GM18873 (cell line): ENCODE data around the gene PCDHB4.
"Not testable (repeated sequence)": the region's sequence is repeated elsewhere in the genome, so short reads cannot be mapped to it uniquely, and the experiment has no call there.

Experiments used
- ATAC-seq: cut with Tn5 transposase; IDR thresholded peaks from one replicate; pipeline ENCODE4 v1.9.1; 2021; ENCODE audit warnings: mild to moderate bottlenecking, moderate library complexity, moderate number of reproducible peaks; ENCODE audit not compliant: unreplicated experiment, low FRiP score

PCDHB4 gene

GRCh38 chr5:141149812-141150211 lies 28.2 kb downstream of the PCDHB4 start, which contains the start of gene PCDHB6:
Gene PCDHB6 (plus strand): TSS chr5:141150057. CDS start chr5:141150258, 201 bp downstream.
- ATAC-seq: no peak

DNA sequence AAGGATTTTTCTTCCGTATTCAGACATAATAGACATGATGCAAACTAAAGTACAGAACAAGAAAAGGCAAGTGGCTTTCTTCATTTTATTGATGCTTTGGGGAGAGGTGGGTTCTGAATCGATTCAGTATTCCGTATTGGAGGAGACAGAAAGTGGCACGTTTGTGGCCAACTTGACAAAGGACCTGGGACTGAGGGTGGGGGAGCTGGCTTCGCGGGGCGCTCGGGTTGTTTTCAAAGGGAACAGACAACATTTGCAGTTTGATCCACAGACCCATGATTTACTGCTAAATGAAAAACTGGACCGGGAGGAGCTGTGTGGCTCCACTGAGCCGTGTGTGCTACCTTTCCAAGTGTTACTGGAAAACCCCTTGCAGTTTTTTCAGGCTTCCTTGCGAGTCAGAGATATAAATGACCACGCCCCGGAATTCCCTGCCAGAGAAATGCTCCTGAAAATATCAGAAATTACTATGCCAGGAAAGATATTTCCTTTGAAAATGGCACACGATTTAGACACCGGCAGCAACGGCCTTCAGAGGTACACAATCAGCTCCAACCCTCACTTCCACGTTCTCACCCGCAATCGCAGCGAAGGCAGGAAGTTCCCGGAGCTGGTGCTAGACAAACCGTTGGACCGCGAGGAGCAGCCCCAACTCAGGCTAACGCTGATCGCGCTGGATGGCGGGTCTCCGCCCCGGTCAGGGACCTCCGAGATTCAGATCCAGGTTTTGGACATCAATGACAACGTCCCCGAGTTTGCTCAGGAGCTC lies 28.8 kb downstream of the PCDHB4 start:
- no peak for ATAC-seq

DNA sequence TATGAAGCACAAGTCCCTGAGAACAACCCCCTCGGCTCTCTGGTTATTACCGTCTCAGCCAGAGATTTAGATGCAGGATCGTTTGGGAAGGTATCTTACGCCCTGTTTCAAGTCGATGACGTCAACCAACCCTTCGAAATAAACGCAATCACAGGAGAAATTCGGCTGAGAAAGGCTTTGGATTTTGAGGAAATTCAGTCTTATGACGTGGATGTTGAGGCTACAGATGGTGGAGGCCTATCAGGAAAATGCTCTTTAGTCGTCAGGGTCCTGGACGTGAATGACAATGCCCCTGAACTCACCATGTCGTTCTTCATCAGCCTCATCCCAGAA lies 29.3 kb downstream of the PCDHB4 start:
- ATAC-seq: no peak

- not testable (repeated sequence) for ATAC-seq
These were observed 30.0 kb downstream of the PCDHB4 start for GRCh38 chr5:141151632-141152031.

DNA sequence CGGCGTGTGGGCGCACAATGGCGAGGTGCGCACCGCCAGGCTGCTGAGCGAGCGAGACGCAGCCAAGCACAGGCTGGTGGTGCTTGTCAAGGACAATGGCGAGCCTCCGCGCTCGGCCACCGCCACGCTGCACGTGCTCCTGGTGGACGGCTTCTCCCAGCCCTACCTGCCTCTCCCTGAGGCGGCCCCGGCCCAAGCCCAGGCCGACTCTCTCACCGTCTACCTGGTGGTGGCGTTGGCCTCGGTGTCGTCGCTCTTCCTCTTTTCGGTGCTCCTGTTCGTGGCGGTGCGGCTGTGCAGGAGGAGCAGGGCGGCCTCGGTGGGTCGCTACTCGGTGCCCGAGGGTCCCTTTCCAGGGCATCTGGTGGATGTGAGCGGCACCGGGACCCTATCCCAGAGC lies 30.5 kb downstream of the PCDHB4 start:
- ATAC-seq: not testable (repeated sequence)

DNA sequence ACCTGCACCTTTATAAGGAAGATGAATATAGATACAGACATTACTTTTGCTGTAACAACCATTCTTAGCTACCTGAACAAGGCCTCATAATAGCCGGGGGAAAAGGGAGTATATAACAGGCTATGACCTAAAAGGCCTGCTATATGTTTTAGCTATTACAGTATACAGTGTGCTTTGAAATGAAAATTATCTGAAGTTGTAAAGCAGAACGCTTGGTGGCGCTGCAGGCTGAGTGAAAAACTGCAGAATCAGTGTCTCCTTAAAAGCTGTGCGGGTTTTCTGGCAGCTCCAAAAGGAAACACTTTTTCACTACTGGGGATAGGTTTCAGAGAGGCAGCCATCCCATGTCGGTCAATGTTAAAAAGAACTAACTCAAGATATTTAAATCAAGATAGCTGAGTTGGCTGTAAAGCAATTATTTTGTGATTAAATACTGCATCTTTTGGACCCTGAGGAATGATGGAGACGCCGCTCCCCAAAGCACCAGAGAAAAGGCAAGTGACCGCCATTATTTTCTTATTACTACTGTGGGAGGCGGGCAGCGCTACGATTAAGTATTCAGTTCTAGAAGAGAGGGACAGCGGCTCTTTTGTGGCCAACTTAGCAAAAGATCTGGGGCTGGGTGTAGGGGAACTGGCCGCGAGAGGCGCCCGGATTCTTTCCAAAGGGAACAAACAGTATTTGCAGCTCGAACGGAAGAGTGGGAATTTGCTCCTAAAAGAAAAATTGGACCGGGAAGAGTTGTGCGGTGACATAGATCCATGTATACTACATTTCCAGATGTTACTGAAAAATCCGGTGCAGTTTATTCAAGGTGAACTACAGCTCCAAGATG lies 34.1 kb downstream of the PCDHB4 start:
- no peak for ATAC-seq

GRCh38 chr5:141157356-141157755 lies 35.7 kb downstream of the PCDHB4 start:
- ATAC-seq: not testable (repeated sequence)

GRCh38 chr5:141157901-141158300 lies 36.3 kb downstream of the PCDHB4 start:
- not testable (repeated sequence) for ATAC-seq

DNA sequence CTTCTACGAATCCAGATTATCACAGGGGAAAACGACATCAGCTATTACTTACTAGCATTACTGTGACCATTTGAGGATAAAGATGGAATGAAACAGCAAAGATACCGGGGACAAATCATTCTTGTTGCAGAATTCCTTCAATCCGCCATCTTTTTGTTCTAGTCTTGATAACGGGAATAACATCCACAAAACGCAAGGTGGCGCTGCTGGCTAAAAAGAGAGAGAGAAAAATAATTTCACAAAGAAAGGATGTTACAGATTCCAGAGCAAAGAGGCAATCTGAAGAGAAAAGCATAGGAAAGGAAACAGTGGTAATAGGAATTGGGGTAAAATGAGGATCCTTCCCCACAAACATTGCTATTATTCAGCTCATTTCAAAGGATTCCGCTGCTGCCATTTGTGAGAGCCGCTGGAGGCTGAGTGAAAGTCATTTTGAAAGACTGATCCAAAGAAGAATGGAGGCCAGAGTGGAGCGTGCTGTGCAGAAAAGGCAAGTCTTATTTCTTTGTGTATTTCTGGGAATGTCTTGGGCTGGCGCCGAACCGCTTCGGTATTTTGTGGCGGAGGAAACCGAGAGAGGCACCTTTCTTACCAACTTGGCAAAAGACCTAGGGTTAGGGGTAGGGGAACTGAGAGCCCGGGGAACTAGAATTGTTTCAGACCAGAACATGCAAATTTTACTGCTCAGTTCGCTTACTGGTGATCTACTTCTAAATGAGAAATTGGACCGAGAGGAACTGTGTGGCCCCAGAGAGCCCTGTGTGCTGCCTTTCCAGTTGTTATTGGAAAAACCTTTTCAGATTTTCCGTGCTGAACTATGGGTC lies 51.0 kb downstream of the PCDHB4 start, which contains the start of gene PCDHB7:
Gene PCDHB7, plus strand, starts transcription at position 264 of the 824 bp plus-strand sequence. Its CDS starts 192 bp downstream, at position 456.
- no peak for ATAC-seq

DNA sequence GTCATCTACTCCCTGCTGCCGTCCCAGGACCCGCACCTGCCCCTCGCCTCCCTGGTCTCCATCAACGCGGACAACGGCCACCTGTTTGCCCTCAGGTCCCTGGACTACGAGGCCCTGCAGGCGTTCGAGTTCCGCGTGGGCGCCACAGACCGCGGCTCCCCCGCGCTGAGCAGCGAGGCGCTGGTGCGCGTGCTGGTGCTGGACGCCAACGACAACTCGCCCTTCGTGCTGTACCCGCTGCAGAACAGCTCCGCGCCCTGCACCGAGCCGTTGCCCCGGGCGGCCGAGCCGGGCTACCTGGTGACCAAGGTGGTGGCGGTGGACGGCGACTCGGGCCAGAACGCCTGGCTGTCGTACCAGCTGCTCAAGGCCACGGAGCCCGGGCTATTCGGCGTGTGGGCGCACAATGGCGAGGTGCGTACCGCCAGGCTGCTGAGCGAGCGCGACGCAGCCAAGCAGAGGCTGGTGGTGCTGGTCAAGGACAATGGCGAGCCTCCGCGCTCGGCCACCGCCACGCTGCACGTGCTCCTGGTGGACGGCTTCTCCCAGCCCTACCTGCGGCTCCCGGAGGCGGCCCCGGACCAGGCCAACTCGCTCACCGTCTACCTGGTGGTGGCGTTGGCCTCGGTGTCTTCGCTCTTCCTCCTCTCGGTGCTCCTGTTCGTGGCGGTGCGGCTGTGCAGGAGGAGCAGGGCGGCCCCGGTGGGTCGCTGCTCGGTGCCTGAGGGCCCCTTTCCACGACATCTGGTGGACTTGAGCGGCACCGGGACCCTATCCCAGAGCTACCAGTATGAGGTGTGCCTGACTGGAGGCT lies 52.9 kb downstream of the PCDHB4 start:
- not testable (repeated sequence) for ATAC-seq
